GM19455 (cell line): Measurements from ENCODE around the gene ZBTB48.

Experiments
- ATAC-seq: cut with Tn5 transposase; IDR thresholded peaks from one replicate; pipeline ENCODE4 v1.9.1; 2021; ENCODE audit not compliant: unreplicated experiment

ZBTB48 gene

GRCh38 chr1:6572653-6573383 lies 7.0 kb upstream of the ZBTB48 start:
- no peak for ATAC-seq

GRCh38 chr1:6574025-6574620 lies 5.7 kb upstream of the ZBTB48 start:
- no peak for ATAC-seq

DNA sequence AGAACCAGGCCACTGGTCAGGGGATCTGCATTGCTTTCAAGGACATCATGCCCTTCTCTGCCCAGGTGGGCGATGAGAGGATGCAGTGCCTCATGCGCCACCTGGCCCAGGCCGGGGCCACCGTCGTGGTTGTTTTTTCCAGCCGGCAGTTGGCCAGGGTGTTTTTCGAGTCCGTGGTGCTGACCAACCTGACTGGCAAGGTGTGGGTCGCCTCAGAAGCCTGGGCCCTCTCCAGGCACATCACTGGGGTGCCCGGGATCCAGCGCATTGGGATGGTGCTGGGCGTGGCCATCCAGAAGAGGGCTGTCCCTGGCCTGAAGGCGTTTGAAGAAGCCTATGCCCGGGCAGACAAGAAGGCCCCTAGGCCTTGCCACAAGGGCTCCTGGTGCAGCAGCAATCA lies 5.0 kb upstream of the ZBTB48 start:
- ATAC-seq, result no peak

DNA sequence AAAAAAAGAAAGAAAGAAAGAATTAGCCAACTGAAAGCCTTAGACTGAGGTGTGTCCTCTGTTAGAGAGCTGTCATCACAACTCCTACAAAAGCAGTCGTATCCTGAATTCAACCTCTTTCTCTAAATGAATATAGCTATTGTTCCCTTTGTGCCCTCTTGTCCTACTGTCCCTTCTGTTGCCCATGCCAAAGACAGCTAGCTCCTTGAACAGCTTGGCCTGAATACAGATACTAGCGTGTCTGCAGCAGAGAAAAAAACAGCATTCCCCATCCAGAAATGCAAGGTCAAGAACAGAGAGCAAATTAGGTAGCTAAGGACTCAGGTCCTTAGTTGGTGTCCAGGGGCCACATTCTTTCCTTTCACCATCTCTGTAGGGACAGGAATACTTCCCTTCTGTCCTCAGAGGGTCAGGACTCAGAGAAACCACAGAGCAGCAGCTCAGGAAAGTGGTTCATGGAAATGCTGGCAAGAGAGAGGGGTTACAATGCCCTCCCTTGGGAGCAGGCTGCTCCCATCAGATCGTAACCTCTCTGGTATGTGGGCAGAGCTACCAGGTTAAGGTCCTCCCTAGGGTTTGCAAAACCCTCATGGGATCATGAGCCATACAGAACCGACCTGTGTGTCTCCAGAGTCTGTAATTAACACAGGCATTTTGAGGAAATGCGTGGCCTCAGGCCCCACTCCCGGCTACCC lies 1.8 kb upstream of the ZBTB48 start:
- no peak for ATAC-seq

DNA sequence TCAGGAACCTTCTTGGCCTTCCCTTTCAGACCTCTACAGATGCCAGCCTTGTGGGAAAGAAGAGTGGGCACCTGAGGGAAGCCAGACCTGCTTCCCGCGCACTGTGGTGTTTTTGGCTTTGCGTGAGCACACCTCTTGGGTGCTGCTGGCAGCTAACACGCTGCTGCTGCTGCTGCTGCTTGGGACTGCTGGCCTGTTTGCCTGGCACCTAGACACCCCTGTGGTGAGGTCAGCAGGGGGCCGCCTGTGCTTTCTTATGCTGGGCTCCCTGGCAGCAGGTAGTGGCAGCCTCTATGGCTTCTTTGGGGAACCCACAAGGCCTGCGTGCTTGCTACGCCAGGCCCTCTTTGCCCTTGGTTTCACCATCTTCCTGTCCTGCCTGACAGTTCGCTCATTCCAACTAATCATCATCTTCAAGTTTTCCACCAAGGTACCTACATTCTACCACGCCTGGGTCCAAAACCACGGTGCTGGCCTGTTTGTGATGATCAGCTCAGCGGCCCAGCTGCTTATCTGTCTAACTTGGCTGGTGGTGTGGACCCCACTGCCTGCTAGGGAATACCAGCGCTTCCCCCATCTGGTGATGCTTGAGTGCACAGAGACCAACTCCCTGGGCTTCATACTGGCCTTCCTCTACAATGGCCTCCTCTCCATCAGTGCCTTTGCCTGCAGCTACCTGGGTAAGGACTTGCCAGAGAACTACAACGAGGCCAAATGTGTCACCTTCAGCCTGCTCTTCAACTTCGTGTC lies 995 bp upstream of the ZBTB48 start:
- ATAC-seq, result no peak

- peak; percentile 40 for ATAC-seq
Measured at GRCh38 chr1:6580119-6580592, 362 bp downstream of the ZBTB48 start.

GRCh38 chr1:6580593-6581409 lies 1.0 kb downstream of the ZBTB48 start:
- ATAC-seq, result no peak

GRCh38 chr1:6581561-6582305 lies 1.9 kb downstream of the ZBTB48 start:
- ATAC-seq, result no peak

GRCh38 chr1:6582370-6582769 lies 2.6 kb downstream of the ZBTB48 start:
- no peak for ATAC-seq

- ATAC-seq, result no peak
Measured at GRCh38 chr1:6584126-6585080, 4.6 kb downstream of the ZBTB48 start.

DNA sequence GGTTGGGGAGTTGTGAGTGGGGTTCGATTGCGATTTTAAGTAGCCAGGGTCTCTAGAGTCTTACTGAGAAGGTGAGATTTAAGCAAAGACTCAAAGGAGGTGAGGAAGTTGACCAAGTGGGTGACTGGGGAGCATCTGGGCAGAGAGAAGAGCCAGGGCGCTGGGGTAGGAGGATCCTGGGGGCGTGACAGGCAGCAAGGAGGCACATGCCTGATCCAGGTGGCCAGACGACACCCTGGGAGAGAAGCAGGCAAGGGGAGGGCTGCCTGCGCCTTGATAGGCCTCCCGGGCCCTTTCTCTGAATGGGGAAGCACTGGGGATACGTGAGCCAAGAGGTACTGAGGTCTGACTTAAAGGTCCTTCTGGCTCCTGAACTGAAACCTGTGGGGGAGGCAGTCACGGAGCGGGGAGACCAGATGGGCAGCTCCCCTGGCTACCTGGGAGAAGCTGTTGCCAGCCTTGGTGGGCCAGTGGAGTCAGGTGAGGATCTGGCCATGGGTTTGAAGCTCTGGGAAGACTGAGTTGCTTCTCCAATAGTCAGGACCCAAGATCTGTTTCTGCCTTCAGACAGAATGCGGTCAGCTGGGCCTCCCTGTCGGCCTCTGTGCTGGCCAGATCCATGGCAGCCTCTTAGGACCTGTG lies 5.4 kb downstream of the ZBTB48 start:
- ATAC-seq, result no peak

- no peak for ATAC-seq
Measured at GRCh38 chr1:6585841-6586240, 6.0 kb downstream of the ZBTB48 start.

DNA sequence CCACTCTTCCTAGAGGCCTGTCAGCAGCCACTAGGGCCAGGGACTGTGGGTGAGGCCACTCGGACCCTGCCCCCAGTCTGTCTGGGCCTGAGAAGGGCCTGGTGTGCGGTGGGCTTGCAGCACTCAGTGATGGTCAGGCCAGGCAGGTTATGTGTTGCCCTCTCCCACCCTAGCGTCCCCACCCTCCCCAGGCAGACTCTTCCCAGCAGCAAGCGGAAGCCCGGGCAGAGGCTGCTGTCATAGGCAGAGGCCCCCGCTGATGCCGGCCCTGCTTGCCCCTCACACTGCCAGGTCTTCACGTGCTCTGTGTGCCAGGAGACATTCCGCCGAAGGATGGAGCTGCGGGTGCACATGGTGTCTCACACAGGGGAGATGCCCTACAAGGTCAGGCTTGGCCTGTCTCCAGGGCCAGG lies 6.6 kb downstream of the ZBTB48 start:
- no peak for ATAC-seq

DNA sequence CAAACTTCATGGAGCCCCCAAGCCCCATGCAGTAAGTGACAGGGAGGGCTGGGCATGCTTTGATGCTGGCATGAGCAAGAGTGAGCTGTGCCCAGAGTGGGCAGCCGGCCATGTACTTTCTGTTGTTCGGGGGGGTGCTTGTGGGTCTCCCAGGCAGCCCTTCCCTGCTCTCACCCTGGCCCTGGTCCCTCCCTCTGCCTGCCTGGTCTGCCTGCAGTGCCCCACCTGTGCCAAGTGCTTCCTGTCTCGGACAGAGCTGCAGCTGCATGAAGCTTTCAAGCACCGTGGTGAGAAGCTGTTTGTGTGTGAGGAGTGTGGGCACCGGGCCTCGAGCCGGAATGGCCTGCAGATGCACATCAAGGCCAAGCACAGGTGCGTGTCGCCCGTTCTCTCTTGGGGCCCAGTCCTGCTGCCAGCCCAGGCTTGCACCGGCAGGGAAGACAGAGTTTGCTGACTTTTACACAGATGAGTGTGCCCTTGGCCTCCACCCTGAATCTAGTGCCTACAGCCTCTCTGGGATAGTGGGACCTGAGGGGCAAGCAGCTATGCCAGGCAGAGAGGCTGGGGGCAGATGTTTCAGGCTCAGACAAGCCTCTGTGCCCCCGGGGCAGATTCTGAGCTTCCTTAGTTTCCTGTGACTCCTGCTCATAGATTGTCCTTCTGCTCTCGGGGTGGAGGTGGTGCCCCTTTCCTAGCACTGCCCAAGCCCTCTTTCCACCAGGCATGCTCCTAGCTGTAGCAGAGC lies 7.6 kb downstream of the ZBTB48 start:
- ATAC-seq, result no peak

- ATAC-seq, result no peak
Measured at GRCh38 chr1:6588128-6588892, 8.5 kb downstream of the ZBTB48 start.

- ATAC-seq, result no peak
Measured at GRCh38 chr1:6588893-6589520, 9.2 kb downstream of the ZBTB48 start.
